MM.1S (cell line): ENCODE data around the gene NUAK2.

Source experiments
- EZH2phosphoT487 ChIP-seq: fragments of 300-600 bp; sonication (generic); IDR thresholded peaks from 2 replicates; pipeline ENCODE4 v1.6.1; 2018; ENCODE audit warnings: antibody characterized with exemption, low read length
- TF ChIP-seq, protein P1 (sequence below): fragments of 300-600 bp; sonication (generic); IDR thresholded peaks from 2 replicates; pipeline ENCODE4 v1.5.1; 2016; ENCODE audit warnings: antibody characterized with exemption, low read length, mixed read lengths

DNA sequence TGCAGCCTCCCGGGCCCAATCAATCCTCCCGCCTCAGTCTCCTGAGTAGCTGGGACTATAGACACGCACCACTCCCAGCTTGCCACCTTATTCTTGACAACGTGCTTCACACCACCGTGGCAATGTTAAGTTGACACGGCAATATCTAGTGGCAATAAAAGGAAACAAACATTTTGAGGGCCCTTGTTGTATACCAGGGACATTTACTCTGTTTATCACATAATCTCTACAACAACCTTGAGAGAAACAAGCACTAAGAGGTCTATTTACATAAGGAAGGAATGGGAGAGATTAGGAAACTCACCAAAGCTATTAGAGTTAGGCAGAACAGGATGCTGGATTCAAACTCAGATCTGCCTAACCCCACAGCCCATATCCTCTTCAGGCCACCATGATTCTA lies 32.1 kb upstream of the NUAK2 start:
- TF ChIP-seq, protein P1, sequence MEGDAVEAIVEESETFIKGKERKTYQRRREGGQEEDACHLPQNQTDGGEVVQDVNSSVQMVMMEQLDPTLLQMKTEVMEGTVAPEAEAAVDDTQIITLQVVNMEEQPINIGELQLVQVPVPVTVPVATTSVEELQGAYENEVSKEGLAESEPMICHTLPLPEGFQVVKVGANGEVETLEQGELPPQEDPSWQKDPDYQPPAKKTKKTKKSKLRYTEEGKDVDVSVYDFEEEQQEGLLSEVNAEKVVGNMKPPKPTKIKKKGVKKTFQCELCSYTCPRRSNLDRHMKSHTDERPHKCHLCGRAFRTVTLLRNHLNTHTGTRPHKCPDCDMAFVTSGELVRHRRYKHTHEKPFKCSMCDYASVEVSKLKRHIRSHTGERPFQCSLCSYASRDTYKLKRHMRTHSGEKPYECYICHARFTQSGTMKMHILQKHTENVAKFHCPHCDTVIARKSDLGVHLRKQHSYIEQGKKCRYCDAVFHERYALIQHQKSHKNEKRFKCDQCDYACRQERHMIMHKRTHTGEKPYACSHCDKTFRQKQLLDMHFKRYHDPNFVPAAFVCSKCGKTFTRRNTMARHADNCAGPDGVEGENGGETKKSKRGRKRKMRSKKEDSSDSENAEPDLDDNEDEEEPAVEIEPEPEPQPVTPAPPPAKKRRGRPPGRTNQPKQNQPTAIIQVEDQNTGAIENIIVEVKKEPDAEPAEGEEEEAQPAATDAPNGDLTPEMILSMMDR = no peak
- TF ChIP-seq EZH2phosphoT487 = no peak
